ENCODE data around the gene TNIP2. TPM values are rescaled to one million over a fixed set of nuclear protein-coding genes. Genes with fewer than 3 reads are reported as not detected.
A peak's percentile ranks its signal among the peaks of the same experiment; 100 is the strongest.

Gene TNIP2
- total and polyA plus RNA-seq, 2 of the 13 experiments (the other 11 are each of a cell fraction or from before 2014, with no cell fraction given) = 25.6 to 38.0 TPM

GRCh38 chr4:2787230-2788100 lies 31.3 kb upstream of the TNIP2 start:
- H3K4me1 ChIP-seq (ENCODE audit: insufficient read depth, low read length) = peaks cover 77% of the 10 kb centered on the region
- no peak overlapping the region for H3K9ac ChIP-seq (ENCODE audit: insufficient read depth, low read depth, low read length)
- no peak overlapping the region for H3K27ac ChIP-seq (ENCODE audit: extremely low read length, insufficient read depth, low read length)
- ATAC-seq = peak; percentile 11
- no peaks in the 10 kb centered on the region for H3K36me3 ChIP-seq (replicated peaks in 1 of 2; ENCODE audit: control insufficient read depth in 1 of 2, insufficient read depth in 2 of 2, low read length in 2 of 2)
- FAIRE-seq = no peak
- H3K9me3 ChIP-seq (ENCODE audit: low read length) = no peaks in the 10 kb centered on the region
- in situ Hi-C loops (cut with HindIII; ENCODE audit: extremely low pct_ligation_motif_present, low pct_unique_long_range_greater_than_20kb) (no loop called here), intact Hi-C loops (cut with micrococcal nuclease; ENCODE audit: unreplicated experiment) (no loop called here)
- peak overlapping the region; percentile 67 for H3K4me2 ChIP-seq (ENCODE audit: low read depth, low read length)
- CTCF ChIA-PET (ENCODE audit: low intra/inter-chr PET ratio, low total read pairs) = no interaction called here
- H3K4me3 ChIP-seq (replicated peaks in 1 of 3; ENCODE audit: insufficient read depth in 1 of 3, low read depth in 2 of 3, low read length in 3 of 3) = peak overlapping the region in 1 of 3 experiments; percentile 61; a peak in 2 of 6 replicates
- H2AFZ ChIP-seq (ENCODE audit: low read length) = no peak overlapping the region
- POLR2A ChIA-PET = interaction anchor here (1.0 to 1.1 kb wide), 2 partner anchors 13 to 251 kb away, joined by 3 read pairs; no protein-coding TSS in a partner anchor
- H3K79me2 ChIP-seq (ENCODE audit: insufficient read depth, low read length) = no peaks in the 10 kb centered on the region
- no peaks in the 10 kb centered on the region for H3K27me3 ChIP-seq (ENCODE audit: control insufficient read depth in 1 of 2, insufficient read depth in 2 of 2, low read length in 2 of 2)
- H4K20me1 ChIP-seq (ENCODE audit: insufficient read depth, low read length) = no peaks in the 10 kb centered on the region
- 4% methylated on average over 9 of the region's 18 CpGs for WGBS (ENCODE audit: low lambda C conversion rate)
- no peak for DNase-seq (ENCODE audit: low spot score)
- no TSS peak for BruUV-seq (replicated peaks)
- TF ChIP-seq ZNF496 (CRISPR knock-in tag; IDR thresholded peaks at IDR 0.05; ENCODE audit: insufficient replicate concordance) (no peak), ETS1 (CRISPR knock-in tag; IDR thresholded peaks at IDR 0.05) (no peak), PPARG (CRISPR knock-in tag; conservative IDR thresholded peaks at IDR 0.05) (peak; percentile 63; the same call in 1 of the 2 replicates), SP140L (CRISPR knock-in tag; IDR thresholded peaks at IDR 0.05; ENCODE audit: borderline replicate concordance) (no peak), ETV5 (CRISPR knock-in tag; IDR thresholded peaks at IDR 0.05; ENCODE audit: borderline replicate concordance) (no peak), HNRNPL (IDR thresholded peaks at IDR 0.05; ENCODE audit: low read depth, low read length) (peak; percentile 84; the same call in 1 of the 2 replicates), ZNF552 (CRISPR knock-in tag; IDR thresholded peaks at IDR 0.05; ENCODE audit: borderline replicate concordance) (no peak), KLF9 (CRISPR knock-in tag; IDR thresholded peaks at IDR 0.05; ENCODE audit: low read depth) (no peak), ZBTB2 (CRISPR knock-in tag; IDR thresholded peaks at IDR 0.05; ENCODE audit: low read depth) (no peak), ZFAT (CRISPR knock-in tag; conservative IDR thresholded peaks at IDR 0.05) (no peak), ZNF619 (CRISPR knock-in tag; IDR thresholded peaks at IDR 0.05) (no peak), MIER2 (CRISPR knock-in tag; IDR thresholded peaks at IDR 0.05) (no peak), HOXA7 (CRISPR knock-in tag; IDR thresholded peaks at IDR 0.05) (no peak), ZNF263 (CRISPR knock-in tag; IDR thresholded peaks at IDR 0.05) (peak; percentile 86), IKZF4 (CRISPR knock-in tag; IDR thresholded peaks at IDR 0.05; ENCODE audit: borderline replicate concordance, low read depth, not compliant biosample characterization) (no peak), ZNF343 (CRISPR knock-in tag; IDR thresholded peaks at IDR 0.05) (no peak), ZNF282 (IDR thresholded peaks at IDR 0.05; ENCODE audit: partially characterized antibody) (no peak)
- TF ChIP-seq, protein P1, sequence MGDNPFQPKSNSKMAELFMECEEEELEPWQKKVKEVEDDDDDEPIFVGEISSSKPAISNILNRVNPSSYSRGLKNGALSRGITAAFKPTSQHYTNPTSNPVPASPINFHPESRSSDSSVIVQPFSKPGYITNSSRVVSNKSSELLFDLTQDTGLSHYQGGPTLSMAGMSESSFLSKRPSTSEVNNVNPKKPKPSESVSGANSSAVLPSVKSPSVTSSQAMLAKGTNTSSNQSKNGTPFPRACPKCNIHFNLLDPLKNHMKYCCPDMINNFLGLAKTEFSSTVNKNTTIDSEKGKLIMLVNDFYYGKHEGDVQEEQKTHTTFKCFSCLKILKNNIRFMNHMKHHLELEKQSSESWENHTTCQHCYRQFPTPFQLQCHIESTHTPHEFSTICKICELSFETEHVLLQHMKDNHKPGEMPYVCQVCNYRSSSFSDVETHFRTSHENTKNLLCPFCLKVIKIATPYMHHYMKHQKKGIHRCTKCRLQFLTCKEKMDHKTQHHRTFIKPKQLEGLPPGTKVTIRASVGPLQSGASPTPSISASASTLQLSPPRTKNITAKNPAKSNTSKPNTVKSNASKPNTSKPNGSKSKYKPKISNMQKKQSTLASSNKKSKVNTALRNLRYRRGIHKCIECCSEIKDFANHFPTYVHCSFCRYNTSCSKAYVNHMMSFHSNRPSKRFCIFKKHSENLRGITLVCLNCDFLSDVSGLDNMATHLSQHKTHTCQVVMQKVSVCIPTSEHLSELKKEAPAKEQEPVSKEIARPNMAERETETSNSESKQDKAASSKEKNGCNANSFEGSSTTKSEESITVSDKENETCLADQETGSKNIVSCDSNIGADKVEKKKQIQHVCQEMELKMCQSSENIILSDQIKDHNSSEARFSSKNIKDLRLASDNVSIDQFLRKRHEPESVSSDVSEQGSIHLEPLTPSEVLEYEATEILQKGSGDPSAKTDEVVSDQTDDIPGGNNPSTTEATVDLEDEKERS (CRISPR knock-in tag; IDR thresholded peaks at IDR 0.05) = no peak
